GM23338 (cell line): ENCODE results near the gene KRT81.

Experiments
- CREB1 ChIP-seq: fragments of 250-450 bp; sonication (Bioruptor Pico); IDR thresholded peaks from 2 replicates; pipeline ENCODE4 v1.5.0; 2020; ENCODE audit warnings: low read depth, mild to moderate bottlenecking, moderate library complexity
- EZH2 ChIP-seq: fragments of 200-600 bp; sonication (generic); IDR thresholded peaks from one replicate; pipeline ENCODE4 v1.8.0; 2017; ENCODE audit warnings: antibody characterized with exemption, mild to moderate bottlenecking, low read depth; ENCODE audit not compliant: unreplicated experiment
- EZH2phosphoT487 ChIP-seq: fragments of 200-600 bp; sonication (generic); IDR thresholded peaks from one replicate; pipeline ENCODE4 v1.8.1; 2018; ENCODE audit warnings: antibody characterized with exemption; ENCODE audit not compliant: unreplicated experiment
- JUNB ChIP-seq: IDR thresholded peaks from one replicate; pipeline ENCODE4 v1.6.1; 2016; ENCODE audit warnings: antibody characterized with exemption; ENCODE audit not compliant: unreplicated experiment
- NANOG ChIP-seq: IDR thresholded peaks from 2 replicates; pipeline ENCODE4 v1.6.1; 2016; ENCODE audit warnings: antibody characterized with exemption, borderline replicate concordance
- POLR2AphosphoS5 ChIP-seq: IDR thresholded peaks from 2 replicates; pipeline ENCODE4 v1.6.1; 2016; ENCODE audit warnings: antibody characterized with exemption, low read depth
- REST ChIP-seq: IDR thresholded peaks from one replicate; pipeline ENCODE4 v1.6.1; 2018; ENCODE audit warnings: antibody characterized with exemption; ENCODE audit not compliant: unreplicated experiment
- STAT1 ChIP-seq: IDR thresholded peaks from one replicate; pipeline ENCODE4 v1.6.1; 2016; ENCODE audit warnings: antibody characterized with exemption; ENCODE audit not compliant: unreplicated experiment
- ZNF114 ChIP-seq: fragments of 250-450 bp; sonication (Bioruptor Pico); IDR thresholded peaks from 2 replicates; pipeline ENCODE4 v1.5.0; 2020; ENCODE audit warnings: mild to moderate bottlenecking, moderate library complexity
- ZNF331 ChIP-seq: fragments of 250-450 bp; sonication (Bioruptor Pico); IDR thresholded peaks from 2 replicates; pipeline ENCODE4 v1.5.0; 2020; ENCODE audit warnings: low read depth, mild to moderate bottlenecking, moderate library complexity
- TF ChIP-seq, protein P1 (sequence below), 2 experiments: fragments of 200-600 bp in 1 of 2; sonication (generic) in 1 of 2; conservative IDR thresholded peaks; 2 replicates each; pipeline versions ENCODE4 v1.5.1 to v1.6.1; 2016 to 2017; ENCODE audit warnings: antibody characterized with exemption in 2 of 2, low read depth in 2 of 2, mild to moderate bottlenecking in 2 of 2, moderate library complexity in 1 of 2
- TF ChIP-seq, protein P2 (sequence below): IDR thresholded peaks from 2 replicates; pipeline ENCODE4 v1.6.1; 2016; ENCODE audit warnings: antibody characterized with exemption
- TF ChIP-seq, protein P3 (sequence below): fragments of 250-450 bp; sonication (Bioruptor Pico); IDR thresholded peaks from 2 replicates; pipeline ENCODE4 v1.5.0; 2020; ENCODE audit warnings: mild to moderate bottlenecking, moderate library complexity

DNA sequence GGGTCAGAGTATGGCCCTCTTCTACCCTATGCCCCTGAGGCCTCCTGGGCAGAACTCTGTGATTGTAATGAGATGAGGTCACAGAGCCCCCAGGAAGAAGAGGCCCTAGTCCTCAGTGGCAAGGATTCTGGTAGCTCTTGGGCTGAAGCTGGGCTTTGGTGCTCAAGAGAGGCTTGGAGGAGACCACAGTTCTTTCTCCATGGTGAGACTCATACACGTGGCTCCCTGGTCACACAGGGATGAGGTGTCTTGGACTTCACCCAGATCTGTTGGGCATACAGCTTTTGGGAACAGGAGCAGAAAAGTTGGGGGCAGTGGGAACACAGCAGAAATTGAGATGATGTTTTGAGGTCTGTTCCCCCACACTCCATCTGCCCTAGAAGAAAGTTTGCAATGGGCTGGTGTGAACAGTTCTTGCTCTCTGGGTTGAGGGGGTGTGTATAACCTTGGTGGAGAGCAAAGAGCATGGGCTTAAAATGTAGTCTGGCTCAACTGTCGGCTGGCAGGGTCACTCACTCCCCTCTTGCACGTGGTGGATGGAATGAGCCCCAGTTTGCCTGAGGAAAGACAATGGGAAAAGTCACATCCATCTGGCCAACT, 16.7 kb downstream of the KRT81 start, which contains the start of gene KRT86:
- TF ChIP-seq, protein P1, sequence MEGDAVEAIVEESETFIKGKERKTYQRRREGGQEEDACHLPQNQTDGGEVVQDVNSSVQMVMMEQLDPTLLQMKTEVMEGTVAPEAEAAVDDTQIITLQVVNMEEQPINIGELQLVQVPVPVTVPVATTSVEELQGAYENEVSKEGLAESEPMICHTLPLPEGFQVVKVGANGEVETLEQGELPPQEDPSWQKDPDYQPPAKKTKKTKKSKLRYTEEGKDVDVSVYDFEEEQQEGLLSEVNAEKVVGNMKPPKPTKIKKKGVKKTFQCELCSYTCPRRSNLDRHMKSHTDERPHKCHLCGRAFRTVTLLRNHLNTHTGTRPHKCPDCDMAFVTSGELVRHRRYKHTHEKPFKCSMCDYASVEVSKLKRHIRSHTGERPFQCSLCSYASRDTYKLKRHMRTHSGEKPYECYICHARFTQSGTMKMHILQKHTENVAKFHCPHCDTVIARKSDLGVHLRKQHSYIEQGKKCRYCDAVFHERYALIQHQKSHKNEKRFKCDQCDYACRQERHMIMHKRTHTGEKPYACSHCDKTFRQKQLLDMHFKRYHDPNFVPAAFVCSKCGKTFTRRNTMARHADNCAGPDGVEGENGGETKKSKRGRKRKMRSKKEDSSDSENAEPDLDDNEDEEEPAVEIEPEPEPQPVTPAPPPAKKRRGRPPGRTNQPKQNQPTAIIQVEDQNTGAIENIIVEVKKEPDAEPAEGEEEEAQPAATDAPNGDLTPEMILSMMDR (conservative IDR thresholded peaks at IDR 0.05; ENCODE audit: low read depth in 2 of 2) = no peak
- TF ChIP-seq POLR2AphosphoS5 (no peak), CREB1 (no peak), EZH2 (no peak), ZNF114 (CRISPR knock-in tag) (no peak), ZNF331 (no peak), REST (no peak), EZH2phosphoT487 (no peak), STAT1 (no peak), JUNB (no peak), NANOG (no peak)
- TF ChIP-seq, protein P2, sequence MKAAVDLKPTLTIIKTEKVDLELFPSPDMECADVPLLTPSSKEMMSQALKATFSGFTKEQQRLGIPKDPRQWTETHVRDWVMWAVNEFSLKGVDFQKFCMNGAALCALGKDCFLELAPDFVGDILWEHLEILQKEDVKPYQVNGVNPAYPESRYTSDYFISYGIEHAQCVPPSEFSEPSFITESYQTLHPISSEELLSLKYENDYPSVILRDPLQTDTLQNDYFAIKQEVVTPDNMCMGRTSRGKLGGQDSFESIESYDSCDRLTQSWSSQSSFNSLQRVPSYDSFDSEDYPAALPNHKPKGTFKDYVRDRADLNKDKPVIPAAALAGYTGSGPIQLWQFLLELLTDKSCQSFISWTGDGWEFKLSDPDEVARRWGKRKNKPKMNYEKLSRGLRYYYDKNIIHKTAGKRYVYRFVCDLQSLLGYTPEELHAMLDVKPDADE = no peak
- TF ChIP-seq, protein P3, sequence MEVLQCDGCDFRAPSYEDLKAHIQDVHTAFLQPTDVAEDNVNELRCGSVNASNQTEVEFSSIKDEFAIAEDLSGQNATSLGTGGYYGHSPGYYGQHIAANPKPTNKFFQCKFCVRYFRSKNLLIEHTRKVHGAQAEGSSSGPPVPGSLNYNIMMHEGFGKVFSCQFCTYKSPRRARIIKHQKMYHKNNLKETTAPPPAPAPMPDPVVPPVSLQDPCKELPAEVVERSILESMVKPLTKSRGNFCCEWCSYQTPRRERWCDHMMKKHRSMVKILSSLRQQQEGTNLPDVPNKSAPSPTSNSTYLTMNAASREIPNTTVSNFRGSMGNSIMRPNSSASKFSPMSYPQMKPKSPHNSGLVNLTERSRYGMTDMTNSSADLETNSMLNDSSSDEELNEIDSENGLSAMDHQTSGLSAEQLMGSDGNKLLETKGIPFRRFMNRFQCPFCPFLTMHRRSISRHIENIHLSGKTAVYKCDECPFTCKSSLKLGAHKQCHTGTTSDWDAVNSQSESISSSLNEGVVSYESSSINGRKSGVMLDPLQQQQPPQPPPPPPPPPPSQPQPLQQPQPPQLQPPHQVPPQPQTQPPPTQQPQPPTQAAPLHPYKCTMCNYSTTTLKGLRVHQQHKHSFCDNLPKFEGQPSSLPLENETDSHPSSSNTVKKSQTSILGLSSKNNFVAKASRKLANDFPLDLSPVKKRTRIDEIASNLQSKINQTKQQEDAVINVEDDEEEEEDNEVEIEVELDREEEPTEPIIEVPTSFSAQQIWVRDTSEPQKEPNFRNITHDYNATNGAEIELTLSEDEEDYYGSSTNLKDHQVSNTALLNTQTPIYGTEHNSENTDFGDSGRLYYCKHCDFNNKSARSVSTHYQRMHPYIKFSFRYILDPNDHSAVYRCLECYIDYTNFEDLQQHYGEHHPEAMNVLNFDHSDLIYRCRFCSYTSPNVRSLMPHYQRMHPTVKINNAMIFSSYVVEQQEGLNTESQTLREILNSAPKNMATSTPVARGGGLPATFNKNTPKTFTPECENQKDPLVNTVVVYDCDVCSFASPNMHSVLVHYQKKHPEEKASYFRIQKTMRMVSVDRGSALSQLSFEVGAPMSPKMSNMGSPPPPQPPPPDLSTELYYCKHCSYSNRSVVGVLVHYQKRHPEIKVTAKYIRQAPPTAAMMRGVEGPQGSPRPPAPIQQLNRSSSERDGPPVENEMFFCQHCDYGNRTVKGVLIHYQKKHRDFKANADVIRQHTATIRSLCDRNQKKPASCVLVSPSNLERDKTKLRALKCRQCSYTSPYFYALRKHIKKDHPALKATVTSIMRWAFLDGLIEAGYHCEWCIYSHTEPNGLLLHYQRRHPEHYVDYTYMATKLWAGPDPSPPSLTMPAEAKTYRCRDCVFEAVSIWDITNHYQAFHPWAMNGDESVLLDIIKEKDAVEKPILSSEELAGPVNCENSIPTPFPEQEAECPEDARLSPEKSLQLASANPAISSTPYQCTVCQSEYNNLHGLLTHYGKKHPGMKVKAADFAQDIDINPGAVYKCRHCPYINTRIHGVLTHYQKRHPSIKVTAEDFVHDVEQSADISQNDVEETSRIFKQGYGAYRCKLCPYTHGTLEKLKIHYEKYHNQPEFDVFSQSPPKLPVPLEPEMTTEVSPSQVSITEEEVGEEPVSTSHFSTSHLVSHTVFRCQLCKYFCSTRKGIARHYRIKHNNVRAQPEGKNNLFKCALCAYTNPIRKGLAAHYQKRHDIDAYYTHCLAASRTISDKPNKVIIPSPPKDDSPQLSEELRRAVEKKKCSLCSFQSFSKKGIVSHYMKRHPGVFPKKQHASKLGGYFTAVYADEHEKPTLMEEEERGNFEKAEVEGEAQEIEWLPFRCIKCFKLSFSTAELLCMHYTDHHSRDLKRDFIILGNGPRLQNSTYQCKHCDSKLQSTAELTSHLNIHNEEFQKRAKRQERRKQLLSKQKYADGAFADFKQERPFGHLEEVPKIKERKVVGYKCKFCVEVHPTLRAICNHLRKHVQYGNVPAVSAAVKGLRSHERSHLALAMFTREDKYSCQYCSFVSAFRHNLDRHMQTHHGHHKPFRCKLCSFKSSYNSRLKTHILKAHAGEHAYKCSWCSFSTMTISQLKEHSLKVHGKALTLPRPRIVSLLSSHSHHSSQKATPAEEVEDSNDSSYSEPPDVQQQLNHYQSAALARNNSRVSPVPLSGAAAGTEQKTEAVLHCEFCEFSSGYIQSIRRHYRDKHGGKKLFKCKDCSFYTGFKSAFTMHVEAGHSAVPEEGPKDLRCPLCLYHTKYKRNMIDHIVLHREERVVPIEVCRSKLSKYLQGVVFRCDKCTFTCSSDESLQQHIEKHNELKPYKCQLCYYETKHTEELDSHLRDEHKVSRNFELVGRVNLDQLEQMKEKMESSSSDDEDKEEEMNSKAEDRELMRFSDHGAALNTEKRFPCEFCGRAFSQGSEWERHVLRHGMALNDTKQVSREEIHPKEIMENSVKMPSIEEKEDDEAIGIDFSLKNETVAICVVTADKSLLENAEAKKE = no peak
